PFSK-1 (cell line): Measurements from ENCODE around the gene HAUS1.

Experiments used
- FOXP2 ChIP-seq: optimal IDR thresholded peaks from 2 replicates; pipeline ENCODE3; 2011; ENCODE audit warnings: borderline replicate concordance, control low read depth, inconsistent platforms; ENCODE audit not compliant: insufficient read depth; ENCODE audit errors: extremely low read length, extremely low read depth
- POLR2AphosphoS5 ChIP-seq: IDR thresholded peaks from 2 replicates; pipeline ENCODE4 v1.6.1; 2012; ENCODE audit warnings: low read depth, mild to moderate bottlenecking, control low read depth, low read length, moderate library complexity
- REST ChIP-seq, 2 experiments: IDR thresholded peaks; 2 replicates each; pipeline versions ENCODE4 v1.6.1 to v1.8.0; 2011 to 2012; ENCODE audit warnings: low read depth in 2 of 2, low read length in 2 of 2, control low read depth in 1 of 2, inconsistent platforms in 1 of 2, mild to moderate bottlenecking in 1 of 2, moderate library complexity in 1 of 2; ENCODE audit not compliant: insufficient read depth in 1 of 2
- SIN3A ChIP-seq: IDR thresholded peaks from 2 replicates; pipeline ENCODE4 v1.6.1; 2012; ENCODE audit warnings: mild to moderate bottlenecking, low read length, moderate library complexity, borderline replicate concordance; ENCODE audit not compliant: insufficient read depth
- TAF1 ChIP-seq: IDR thresholded peaks from 2 replicates; pipeline ENCODE4 v1.6.1; 2012; ENCODE audit warnings: low read length, control low read depth, borderline replicate concordance; ENCODE audit not compliant: insufficient read depth

HAUS1 gene

GRCh38 chr18:46174342-46175041 is 70.3 kb downstream of the HAUS1 start:
- TF ChIP-seq POLR2AphosphoS5 (no peak), REST (IDR thresholded peaks at IDR 0.05; ENCODE audit: insufficient read depth in 1 of 2, low read depth in 2 of 2, low read length in 2 of 2) (no peak), TAF1 (no peak), FOXP2 (no peak), SIN3A (no peak)

DNA sequence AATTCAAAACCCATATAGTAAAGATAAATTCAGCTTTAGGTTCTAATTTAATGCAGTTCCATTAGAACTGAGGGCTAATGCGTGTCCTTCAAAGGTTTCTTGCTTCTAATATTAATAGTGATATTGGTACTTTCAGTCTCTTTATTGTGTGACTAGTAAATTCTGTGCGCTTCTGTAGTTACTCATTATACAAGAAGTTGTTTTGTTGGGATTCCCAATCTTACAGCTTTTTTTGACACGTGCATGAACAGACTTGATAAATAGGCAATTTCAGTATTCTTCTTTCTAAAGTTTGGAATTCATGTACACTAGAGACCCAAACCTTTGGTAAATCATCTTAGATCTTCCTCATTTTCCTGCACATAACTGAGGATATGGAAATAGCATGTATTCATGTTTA is 71.8 kb downstream of the HAUS1 start:
- TF ChIP-seq TAF1 (no peak), FOXP2 (no peak), POLR2AphosphoS5 (no peak), SIN3A (no peak), REST (IDR thresholded peaks at IDR 0.05; ENCODE audit: insufficient read depth in 1 of 2, low read depth in 2 of 2, low read length in 2 of 2) (no peak)
